ENCODE measurements around the gene CNTN1.

GRCh38 chr12:40833818-40834217 lies 141.6 kb downstream of the CNTN1 start:
- no peak for TF ChIP-seq FOXA1 (IDR thresholded peaks at IDR 0.05)
- no peak for TF ChIP-seq HDGF (IDR thresholded peaks at IDR 0.05; ENCODE audit: borderline replicate concordance)
- no peak for TF ChIP-seq SP1 (IDR thresholded peaks at IDR 0.05)
- no peak for TF ChIP-seq LEF1 (IDR thresholded peaks at IDR 0.05; ENCODE audit: borderline replicate concordance)
- no peak for TF ChIP-seq BHLHE40 (IDR thresholded peaks at IDR 0.05; ENCODE audit: borderline replicate concordance)
- no peak for TF ChIP-seq FOXK2 (IDR thresholded peaks at IDR 0.05)
- TF ChIP-seq FOXM1 (IDR thresholded peaks at IDR 0.05; ENCODE audit: borderline replicate concordance) = no peak
- TF ChIP-seq CTBP1 (IDR thresholded peaks at IDR 0.05; ENCODE audit: borderline replicate concordance) = no peak
- TF ChIP-seq SUZ12 (IDR thresholded peaks at IDR 0.05) = no peak
- TF ChIP-seq ARNT (IDR thresholded peaks at IDR 0.05) = no peak

Measured in HEK293T (cell line).